Esophagus squamous epithelium (tissue), 4 donors: ENCODE data around the gene MAX.

ENCODE experiments used
- POLR2A ChIP-seq, 4 donors: fragments of 450-650 bp; IDR thresholded peaks; one replicate each; pipeline ENCODE4 v1.6.1; 2017; ENCODE audit warnings: antibody characterized with exemption in 4 of 4, mild to moderate bottlenecking in 4 of 4, moderate library complexity in 3 of 4
- TF ChIP-seq, protein P1 (sequence below), 6 experiments: fragments of 450-650 bp in 4 of 6; fragments of 200-600 bp in 2 of 6; sonication (generic) in 2 of 6; IDR thresholded peaks; one replicate each; pipeline ENCODE4 v1.5.1; 2016 to 2019; ENCODE audit warnings: antibody characterized with exemption in 6 of 6, mild to moderate bottlenecking in 4 of 6, moderate library complexity in 4 of 6

- no peak for TF ChIP-seq POLR2A (IDR thresholded peaks at IDR 0.05)
- TF ChIP-seq, protein P1, sequence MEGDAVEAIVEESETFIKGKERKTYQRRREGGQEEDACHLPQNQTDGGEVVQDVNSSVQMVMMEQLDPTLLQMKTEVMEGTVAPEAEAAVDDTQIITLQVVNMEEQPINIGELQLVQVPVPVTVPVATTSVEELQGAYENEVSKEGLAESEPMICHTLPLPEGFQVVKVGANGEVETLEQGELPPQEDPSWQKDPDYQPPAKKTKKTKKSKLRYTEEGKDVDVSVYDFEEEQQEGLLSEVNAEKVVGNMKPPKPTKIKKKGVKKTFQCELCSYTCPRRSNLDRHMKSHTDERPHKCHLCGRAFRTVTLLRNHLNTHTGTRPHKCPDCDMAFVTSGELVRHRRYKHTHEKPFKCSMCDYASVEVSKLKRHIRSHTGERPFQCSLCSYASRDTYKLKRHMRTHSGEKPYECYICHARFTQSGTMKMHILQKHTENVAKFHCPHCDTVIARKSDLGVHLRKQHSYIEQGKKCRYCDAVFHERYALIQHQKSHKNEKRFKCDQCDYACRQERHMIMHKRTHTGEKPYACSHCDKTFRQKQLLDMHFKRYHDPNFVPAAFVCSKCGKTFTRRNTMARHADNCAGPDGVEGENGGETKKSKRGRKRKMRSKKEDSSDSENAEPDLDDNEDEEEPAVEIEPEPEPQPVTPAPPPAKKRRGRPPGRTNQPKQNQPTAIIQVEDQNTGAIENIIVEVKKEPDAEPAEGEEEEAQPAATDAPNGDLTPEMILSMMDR (IDR thresholded peaks at IDR 0.05) = no peak
These were observed 49.3 kb upstream of the MAX start for GRCh38 chr14:65151609-65151956.
